GM12864 (cell line): ENCODE data around the gene TCEAL6.
"Not testable (repeated sequence)": the region's sequence is repeated elsewhere in the genome, so short reads cannot be mapped to it uniquely, and the experiment has no call there.

Source experiments
- DNase-seq: peaks from one replicate; pipeline ENCODE4 v3.0.0-alpha.2; 2011; ENCODE audit warnings: low read depth
- H3K4me3 ChIP-seq: 2 replicates; pipeline ENCODE4 v1.5.1; 2011; ENCODE audit warnings: mild to moderate bottlenecking, low read depth, low read length, control low read depth
- CTCF ChIP-seq: IDR thresholded peaks from 2 replicates; pipeline ENCODE4 v1.5.1; 2011; ENCODE audit warnings: low read depth, mild to moderate bottlenecking, moderate library complexity, low read length, control low read depth, inconsistent platforms; ENCODE audit errors: missing control alignments

Gene TCEAL6

DNA sequence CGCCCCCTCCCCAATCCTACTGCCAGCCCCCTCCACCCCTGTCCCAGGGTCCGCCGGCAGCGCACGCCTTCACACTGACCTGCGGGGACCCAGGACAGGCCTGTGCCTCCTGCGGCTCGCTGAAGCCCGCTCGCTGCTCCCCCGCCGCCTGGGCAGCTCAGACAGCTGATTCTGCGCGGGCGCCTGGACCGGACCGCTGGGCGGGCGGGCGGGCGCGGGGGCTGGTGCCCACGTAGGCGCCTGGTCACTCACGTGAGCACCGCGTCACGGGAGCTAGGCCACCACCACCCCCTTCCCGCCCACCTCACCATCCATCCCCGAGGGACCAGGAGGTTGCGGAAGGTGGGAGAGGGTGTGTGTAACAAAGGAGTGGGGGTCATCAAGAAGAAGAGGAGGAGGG is at the start of gene TCEAL6:
Gene TCEAL6 (minus strand): TSS at position 208 of the 400 bp plus-strand sequence.
- DNase-seq, H3K4me3 ChIP-seq: not testable (repeated sequence)

DNA sequence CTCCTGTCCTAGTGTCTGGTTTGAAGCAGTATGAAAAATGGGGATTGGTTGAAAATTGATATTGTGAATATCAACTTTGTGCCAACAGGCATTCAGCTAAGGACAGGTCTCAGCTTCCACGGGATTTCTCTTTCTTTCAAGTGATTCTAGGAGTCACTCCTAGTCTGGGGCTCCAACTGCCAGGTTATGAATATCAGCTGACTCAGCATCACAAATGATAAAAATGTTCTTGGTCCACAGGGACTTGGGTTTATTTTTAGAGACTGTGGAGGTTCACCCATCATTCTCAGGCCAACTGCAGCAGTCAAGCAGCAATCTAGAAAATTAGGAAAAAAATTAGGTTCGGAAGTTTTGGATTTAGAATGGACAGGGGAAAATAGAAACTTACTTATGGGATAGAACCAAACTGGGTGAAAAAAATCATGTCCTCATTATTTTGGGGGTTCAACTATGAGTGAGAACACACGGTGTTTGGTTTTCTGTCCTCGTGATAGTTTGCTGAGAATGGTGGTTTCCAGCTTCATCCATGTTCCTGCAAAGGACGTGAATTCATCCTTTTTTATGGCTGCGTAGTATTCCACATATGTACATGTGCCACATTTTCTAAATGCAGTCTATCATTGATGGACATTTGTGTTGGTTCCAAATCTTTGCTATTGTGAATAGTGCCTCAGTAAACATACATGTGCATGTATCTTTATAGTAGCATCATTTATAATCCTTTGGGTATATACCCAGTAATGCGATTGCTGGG is 43.9 kb upstream of the TCEAL6 start:
- DNase-seq, result no peak
- TF ChIP-seq CTCF, result no peak
- H3K4me3 ChIP-seq, result no peak overlapping the region

- no peak for TF ChIP-seq CTCF
- DNase-seq, result peak; percentile 41
- H3K4me3 ChIP-seq, result peak within 1 kb of the TSS; percentile 64
Observed at GRCh38 chrX:102155806-102156179, 13.5 kb upstream of the TCEAL6 start, which contains the start of gene BEX5. BEX5 (minus strand) TSS chrX:102155977; CDS start chrX:102154265, 1,712 bp downstream.

- no peak for DNase-seq
- peak; percentile 4 for TF ChIP-seq CTCF
- H3K4me3 ChIP-seq, result peak overlapping the region; percentile 64
Observed at GRCh38 chrX:102154900-102155805, 12.9 kb upstream of the TCEAL6 start.

DNA sequence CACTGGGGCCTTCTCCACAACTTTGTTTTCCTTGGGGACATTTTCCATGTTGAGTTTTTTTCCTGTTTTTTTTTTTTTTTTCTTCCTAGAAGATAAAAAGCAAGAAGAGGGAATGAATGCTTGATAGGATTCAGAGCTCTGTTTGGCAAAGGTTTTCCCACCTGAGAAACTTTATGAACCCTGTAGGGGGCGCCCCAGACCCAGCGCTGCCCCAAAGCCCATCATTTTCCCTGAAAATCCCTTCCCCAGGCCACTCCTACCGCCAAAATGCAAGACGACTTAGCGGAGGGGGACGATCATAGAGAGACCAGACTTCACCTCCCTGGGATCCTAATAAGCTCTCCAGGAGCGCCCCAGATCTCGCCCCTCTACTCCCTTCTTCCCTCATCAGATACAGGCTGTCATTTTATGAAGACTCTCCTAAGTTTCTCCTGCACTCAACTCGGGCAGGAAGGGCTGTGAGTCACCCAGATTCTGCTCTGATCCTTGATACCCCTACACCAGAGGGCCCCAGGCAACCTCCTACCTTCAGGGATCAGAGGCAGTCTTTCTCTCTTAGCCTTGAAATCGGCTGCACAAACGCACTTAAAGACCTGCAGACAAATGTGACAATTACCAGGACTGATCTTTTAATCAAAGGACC is 12.1 kb upstream of the TCEAL6 start:
- peak overlapping the region; percentile 64; the same call in 1 of the 2 replicates for H3K4me3 ChIP-seq
- no peak for DNase-seq
- TF ChIP-seq CTCF, result peak; percentile 43

GRCh38 chrX:102141631-102142030 is 650 bp downstream of the TCEAL6 start:
- not testable (repeated sequence) for DNase-seq, H3K4me3 ChIP-seq

DNA sequence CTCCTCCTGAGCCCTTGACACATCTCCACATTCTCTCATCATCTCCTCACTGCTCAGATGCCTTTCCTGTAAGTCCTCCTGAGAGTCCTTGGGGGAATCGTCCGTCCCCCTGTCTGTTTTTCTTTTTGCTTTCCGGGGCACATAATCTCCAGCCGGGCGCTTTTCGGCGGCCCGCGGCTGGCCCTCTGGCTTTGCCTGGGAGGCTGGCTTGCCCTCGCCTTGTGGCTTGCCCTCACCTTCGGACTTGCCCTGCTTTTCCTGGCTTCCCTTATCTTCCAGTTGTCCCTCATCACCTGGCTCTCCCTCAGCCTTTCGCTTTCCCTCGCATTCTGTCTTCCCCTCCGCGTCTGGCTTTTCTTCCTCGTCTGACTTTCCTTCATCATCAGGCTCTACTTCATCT is 1.4 kb downstream of the TCEAL6 start:
- not testable (repeated sequence) for H3K4me3 ChIP-seq, DNase-seq

- DNase-seq, result no peak
- TF ChIP-seq CTCF, result no peak
- H3K4me3 ChIP-seq, result no peak overlapping the region
Observed at GRCh38 chrX:102138064-102138463, 4.2 kb downstream of the TCEAL6 start.
